ENCODE results near the gene MIA2. TPM values are rescaled to one million over a fixed set of nuclear protein-coding genes. Genes with fewer than 3 reads are reported as not detected.

Gene MIA2
- total and polyA plus RNA-seq, 2 donors (not counting 1 experiment from before 2014, with no cell fraction given), result 11.5 to 27.1 TPM

DNA sequence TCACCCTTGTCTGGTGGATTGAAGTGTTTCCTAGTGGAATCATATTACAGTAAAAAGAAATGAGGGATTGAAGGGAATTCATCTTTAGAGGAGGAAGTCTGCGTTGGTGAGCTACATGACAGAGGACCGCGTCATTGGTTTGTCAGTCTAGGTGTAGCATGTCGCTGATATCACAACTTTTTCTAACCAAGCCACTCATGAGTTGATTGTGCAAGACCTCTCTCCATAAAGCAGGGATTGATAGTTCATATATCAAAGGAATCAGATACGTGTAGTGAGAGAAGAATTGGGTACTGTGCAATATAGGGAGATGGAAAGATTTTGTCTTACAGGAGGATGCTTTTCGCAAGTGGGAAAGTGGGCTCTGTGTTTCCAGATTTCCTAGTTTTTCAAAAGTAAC, 201.5 kb downstream of the MIA2 start:
- peaks cover 15 to 16% of the 10 kb centered on the region in 2 donors for H3K4me1 ChIP-seq (ENCODE audit: control insufficient read depth in 2 of 2, insufficient read depth in 2 of 2, low read length in 2 of 2)
- H3K9ac ChIP-seq (ENCODE audit: low read length), result no peak overlapping the region
- ChIA-PET CTCF (no interaction called here), POLR2A (no interaction called here)
- Mint-ChIP-seq H3K27me3 (no peaks in the 10 kb centered on the region), H3K4me3 (no peak overlapping the region), H3K4me1 (peaks cover 20% of the 10 kb centered on the region), H3K9me3 (ENCODE audit: insufficient read depth) (no peaks in the 10 kb centered on the region), H3K27ac (no peak overlapping the region)
- TF ChIP-seq CTCF (IDR thresholded peaks at IDR 0.05), result no peak
- no peak for TF ChIP-seq EZH2 (IDR thresholded peaks at IDR 0.05; ENCODE audit: borderline replicate concordance, insufficient read depth, low read depth, low read length, poor library complexity, severe bottlenecking)
- ATAC-seq (ENCODE audit: low read depth), result no peak
- no CpG with 5 or more reads among the region's 6 CpGs for WGBS (ENCODE audit: insufficient coverage)
- H4K20me1 ChIP-seq (ENCODE audit: control insufficient read depth, insufficient read depth, low read length, poor library complexity, severe bottlenecking), result peaks cover 14% of the 10 kb centered on the region
- no peak overlapping the region for H3K4me2 ChIP-seq (replicated peaks; ENCODE audit: low read depth, low read length, poor library complexity, severe bottlenecking)
- peaks cover 15% of the 10 kb centered on the region for H3K79me2 ChIP-seq (ENCODE audit: control insufficient read depth, insufficient read depth, low read length)
- no peak overlapping the region for H2AFZ ChIP-seq (ENCODE audit: insufficient read depth, low read depth, low read length, poor library complexity, severe bottlenecking)
- no peaks in the 10 kb centered on the region for H3K27me3 ChIP-seq (replicated peaks in 1 of 4; ENCODE audit: control extremely low read depth in 1 of 4, control insufficient read depth in 3 of 4, insufficient read depth in 4 of 4, low read length in 3 of 4)
- H3K9me3 ChIP-seq (ENCODE audit: control extremely low read depth in 1 of 3, control insufficient read depth in 2 of 3, insufficient read depth in 1 of 3, low read length in 2 of 3), result no peaks in the 10 kb centered on the region
- intact Hi-C loops (cut with micrococcal nuclease), result no loop called here
- no peaks in the 10 kb centered on the region for H3K36me3 ChIP-seq (replicated peaks in 1 of 2; ENCODE audit: control extremely low read depth in 1 of 2, control insufficient read depth in 1 of 2, extremely low read depth in 1 of 2, insufficient read depth in 2 of 2, low read length in 1 of 2)
- DNase-seq, result no peak
- no peak overlapping the region for H3K4me3 ChIP-seq (ENCODE audit: control extremely low read depth in 1 of 5, extremely low read depth in 1 of 5, insufficient read depth in 1 of 5, low read depth in 2 of 5, low read length in 4 of 5)
- no peak overlapping the region for H3K27ac ChIP-seq (ENCODE audit: low read length in 2 of 2)

Other genes starting within 250 kb of the MIA2 start
- 52.3 and 54.9 TPM in 2 replicates for gene SEC23A, start 130.7 kb upstream of the MIA2 start, total RNA-seq
- 13.2 and 27.0 TPM in 2 replicates for gene SEC23A, start 130.7 kb upstream of the MIA2 start, polyA plus RNA-seq
- gene GEMIN2, start 119.6 kb upstream of the MIA2 start, total RNA-seq, result 13.4 and 18.2 TPM in 2 replicates
- 14.4 and 14.9 TPM in 2 replicates for gene GEMIN2, start 119.6 kb upstream of the MIA2 start, polyA plus RNA-seq
- 32.3 and 35.0 TPM in 2 replicates for gene TRAPPC6B, start 63.6 kb upstream of the MIA2 start, total RNA-seq
- gene TRAPPC6B, start 63.6 kb upstream of the MIA2 start, polyA plus RNA-seq, result 8.9 and 19.6 TPM in 2 replicates
- gene PNN, start 58.7 kb upstream of the MIA2 start, total RNA-seq, result 131 and 134 TPM in 2 replicates
- gene PNN, start 58.7 kb upstream of the MIA2 start, polyA plus RNA-seq, result 49.7 and 79.3 TPM in 2 replicates
- 17.3 and 18.1 TPM in 2 replicates for gene FBXO33, start 198.5 kb downstream of the MIA2 start, total RNA-seq
- gene FBXO33, start 198.5 kb downstream of the MIA2 start, polyA plus RNA-seq, result 19.3 and 45.5 TPM in 2 replicates